HG02870 (cell line): Measurements from ENCODE around the gene PTGES.
"Not testable (repeated sequence)": the region's sequence is repeated elsewhere in the genome, so short reads cannot be mapped to it uniquely, and the experiment has no call there.

ENCODE experiments used
- ATAC-seq: cut with Tn5 transposase; IDR thresholded peaks from one replicate; pipeline ENCODE4 v1.9.1; 2021; ENCODE audit warnings: mild to moderate bottlenecking, moderate library complexity; ENCODE audit not compliant: unreplicated experiment

PTGES gene

GRCh38 chr9:129773262-129774048 lies 20.6 kb upstream of the PTGES start:
- no peak for ATAC-seq

- no peak for ATAC-seq
Observed at GRCh38 chr9:129770741-129771140, 17.9 kb upstream of the PTGES start.

GRCh38 chr9:129769669-129770068 lies 16.8 kb upstream of the PTGES start:
- no peak for ATAC-seq

DNA sequence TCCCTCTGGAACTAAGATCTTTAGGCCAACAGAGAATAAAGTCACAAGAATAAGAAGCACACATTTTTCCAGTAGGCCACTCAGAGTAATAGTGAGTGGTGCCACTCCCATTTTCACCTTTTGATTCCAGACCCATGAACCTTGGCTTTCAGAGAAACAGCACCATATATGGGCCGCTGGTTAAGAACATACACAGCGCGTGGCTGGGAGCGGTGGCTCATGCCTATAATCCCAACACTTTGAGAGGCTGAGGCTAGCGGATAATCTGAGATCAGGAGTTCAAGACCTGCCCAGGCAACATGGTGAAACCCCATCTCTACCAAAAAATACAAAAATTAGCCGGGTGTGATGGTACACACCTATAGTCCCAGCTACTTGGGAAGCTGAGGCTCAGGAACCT lies 15.6 kb upstream of the PTGES start:
- ATAC-seq = no peak

DNA sequence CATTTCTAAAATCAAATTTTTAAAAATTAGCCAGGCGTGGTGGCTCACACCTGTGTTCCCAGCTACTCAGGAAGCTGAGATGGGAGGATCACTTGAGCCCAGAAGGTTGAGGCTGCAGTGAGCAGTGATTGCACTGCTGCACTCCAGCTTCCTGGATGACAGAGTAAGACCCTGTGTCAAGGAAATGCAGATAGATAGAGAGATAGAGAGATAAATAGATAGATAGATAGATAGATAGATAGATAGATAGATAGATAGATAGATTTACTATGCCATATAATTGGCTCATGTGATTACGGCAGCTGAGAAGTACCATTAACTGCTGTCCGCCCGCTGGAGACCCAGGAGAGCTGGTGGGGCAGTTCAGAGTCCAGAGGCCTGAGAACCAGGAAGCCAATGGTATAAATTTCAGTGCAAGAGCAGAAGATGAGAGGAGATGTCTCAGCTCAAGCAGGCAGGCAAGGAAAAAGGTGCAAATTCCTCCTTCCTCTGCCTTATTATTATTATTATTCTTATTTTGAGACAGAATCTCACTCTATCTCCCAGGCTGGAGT lies 13.0 kb upstream of the PTGES start:
- ATAC-seq = no peak

DNA sequence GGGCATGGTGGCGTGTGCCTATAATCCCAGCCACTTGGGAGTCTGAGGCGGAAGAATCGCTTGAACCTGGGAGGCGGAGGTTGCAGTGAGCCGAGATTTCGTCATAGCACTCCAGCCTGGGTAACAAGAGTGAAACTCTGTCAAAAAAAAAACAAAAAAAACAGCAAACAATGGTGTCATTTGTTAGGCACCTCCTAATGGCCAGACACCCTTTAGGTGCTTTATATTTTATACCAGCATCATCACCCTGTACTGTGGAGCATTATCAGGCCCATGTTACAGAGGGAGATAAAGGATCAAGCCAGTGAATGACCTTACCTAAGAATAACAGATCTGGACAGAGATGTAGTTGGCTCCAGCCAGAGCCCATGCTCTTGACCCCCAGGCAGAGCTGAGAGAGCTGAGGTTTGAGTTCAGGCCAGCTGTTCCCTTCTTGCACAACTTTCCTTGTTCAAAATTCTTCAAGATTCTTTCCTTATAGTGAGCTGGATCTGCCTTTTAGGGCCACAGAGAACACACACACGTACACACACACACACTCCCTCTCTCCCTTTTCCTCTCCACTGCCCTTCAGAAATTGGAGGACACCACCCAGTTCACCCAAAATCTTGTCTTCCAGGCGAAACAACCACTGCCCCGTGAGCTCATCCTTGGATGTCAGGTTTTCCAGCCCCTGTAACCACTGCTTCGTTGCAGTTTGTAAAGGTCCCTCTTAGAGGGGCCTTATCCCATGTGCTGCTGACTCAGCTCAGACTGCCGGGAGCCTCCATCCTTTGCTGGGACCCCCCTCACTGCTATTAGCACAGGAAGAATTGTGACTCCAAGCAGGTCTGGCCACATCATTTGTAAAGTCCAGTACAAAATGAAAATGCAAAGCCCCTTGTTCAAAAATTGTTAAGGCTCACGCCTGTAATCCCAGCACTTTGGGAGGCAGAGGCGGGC lies 10.4 kb upstream of the PTGES start:
- ATAC-seq = no peak

- not testable (repeated sequence) for ATAC-seq
Observed at GRCh38 chr9:129762370-129762984, 9.6 kb upstream of the PTGES start.

DNA sequence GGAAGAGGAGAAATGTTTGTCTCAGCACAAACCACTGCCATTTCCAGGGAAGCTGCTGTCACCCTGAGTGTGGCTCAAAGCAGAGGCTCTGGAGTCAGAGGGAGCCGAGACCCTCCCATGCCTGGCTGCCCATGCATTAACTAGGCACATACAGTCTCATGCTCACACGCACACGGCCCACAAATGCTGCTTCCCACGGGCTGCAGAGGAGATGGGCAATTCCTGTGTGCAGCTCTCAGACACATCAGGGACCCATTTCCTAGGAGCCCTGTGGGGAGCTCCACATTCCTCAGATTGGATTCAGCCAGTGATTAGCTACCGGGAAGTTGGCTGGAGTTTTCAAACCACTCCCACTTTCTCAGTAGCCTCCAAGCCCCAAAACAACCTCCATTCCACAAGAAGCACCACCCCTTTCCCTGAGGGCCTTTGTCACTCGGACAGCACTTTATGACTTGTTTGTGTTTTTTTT lies 9.1 kb upstream of the PTGES start:
- no peak for ATAC-seq

- no peak for ATAC-seq
Observed at GRCh38 chr9:129761293-129761900, 8.6 kb upstream of the PTGES start.

- ATAC-seq = not testable (repeated sequence)
Observed at GRCh38 chr9:129760784-129761183, 7.9 kb upstream of the PTGES start.

GRCh38 chr9:129759804-129760502 lies 7.1 kb upstream of the PTGES start:
- ATAC-seq = no peak

DNA sequence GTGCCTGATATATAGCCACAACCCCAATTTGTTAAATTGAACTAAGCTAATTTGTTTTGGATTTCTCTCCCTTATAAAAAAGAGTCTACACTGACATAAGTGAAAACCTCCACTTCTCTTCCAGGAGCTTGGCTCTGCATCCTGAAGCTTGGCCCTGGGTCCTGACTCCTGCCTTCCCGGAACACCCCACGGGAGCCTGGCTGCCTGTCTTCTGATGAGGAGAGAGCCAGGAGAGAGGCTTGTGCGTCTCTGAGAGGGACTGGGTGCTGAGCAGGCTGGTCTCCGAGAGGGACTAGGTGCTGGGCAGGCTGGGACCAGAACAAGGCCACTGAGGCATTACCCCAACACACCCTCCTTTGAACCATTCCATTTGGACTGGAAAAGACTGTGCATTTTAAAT lies 6.5 kb upstream of the PTGES start:
- no peak for ATAC-seq

DNA sequence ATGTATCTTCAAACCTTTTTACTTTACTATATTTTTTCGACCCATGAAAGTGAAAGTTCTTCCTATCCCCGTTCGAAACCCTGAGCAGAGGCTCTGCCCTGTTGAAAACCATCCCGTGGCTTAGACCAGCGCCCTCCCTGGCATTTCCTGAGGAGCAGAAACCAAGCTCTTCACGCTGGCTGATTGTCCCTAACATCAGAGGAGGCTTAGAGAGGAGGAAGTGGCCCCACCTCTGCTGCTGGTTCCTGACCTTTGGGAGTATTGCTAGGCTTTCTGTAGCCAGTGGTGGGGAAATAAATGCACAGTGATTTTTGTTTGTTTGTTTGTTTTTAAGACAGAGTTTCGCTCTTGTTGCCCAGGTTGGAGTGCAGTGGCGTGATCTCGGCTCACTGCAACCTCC lies 4.2 kb upstream of the PTGES start:
- no peak for ATAC-seq

GRCh38 chr9:129756191-129756590 lies 3.3 kb upstream of the PTGES start:
- ATAC-seq = no peak

- ATAC-seq = no peak
Observed at GRCh38 chr9:129755151-129755550, 2.3 kb upstream of the PTGES start.

- ATAC-seq = no peak
Observed at GRCh38 chr9:129751841-129752801, 721 bp downstream of the PTGES start.

DNA sequence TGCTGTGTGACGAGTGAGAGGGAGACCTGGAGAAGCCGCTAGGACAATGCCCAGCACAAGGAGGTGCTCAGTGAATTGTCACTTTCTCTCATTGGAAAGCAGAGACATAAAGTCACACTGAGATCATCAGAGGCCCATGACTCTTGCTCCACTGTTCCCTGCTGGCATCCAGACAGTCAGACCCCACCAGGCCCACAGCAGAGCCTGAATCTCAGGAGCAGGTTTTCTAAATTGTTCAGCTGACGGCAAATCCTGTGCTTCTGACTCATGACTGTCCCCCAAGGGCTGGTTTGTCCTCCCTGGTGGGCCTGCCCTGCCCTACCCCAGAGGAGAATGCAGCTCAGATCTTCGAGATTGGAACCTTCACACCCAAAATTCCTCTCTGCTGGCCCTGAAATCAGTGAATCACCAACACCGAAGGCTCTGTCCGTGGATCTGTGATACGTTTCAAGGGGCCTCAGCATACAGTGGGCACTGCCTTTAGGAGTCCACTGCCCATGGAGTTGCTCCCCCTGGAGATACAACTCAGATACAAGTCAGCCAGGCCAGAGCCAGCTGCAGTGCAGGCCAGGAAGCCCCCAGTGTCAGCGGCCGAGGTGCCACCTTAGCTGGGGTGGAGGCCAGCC lies 2.7 kb downstream of the PTGES start:
- no peak for ATAC-seq

- ATAC-seq = no peak
Observed at GRCh38 chr9:129749575-129749974, 3.3 kb downstream of the PTGES start.
